Hematopoietic multipotent progenitor cell treated with erythropoietin and hydrocortisone succinate and interleukin-3 and kit ligand, for 17 days (in vitro differentiated cells): ENCODE measurements around the gene C1QTNF8.
"Not testable (repeated sequence)": the region's sequence is repeated elsewhere in the genome, so short reads cannot be mapped to it uniquely, and the experiment has no call there.

ENCODE experiments used
- DNase-seq: peaks from one replicate; pipeline ENCODE4 v3.0.0-alpha.2; 2015; ENCODE audit warnings: low spot score

C1QTNF8 gene

DNA sequence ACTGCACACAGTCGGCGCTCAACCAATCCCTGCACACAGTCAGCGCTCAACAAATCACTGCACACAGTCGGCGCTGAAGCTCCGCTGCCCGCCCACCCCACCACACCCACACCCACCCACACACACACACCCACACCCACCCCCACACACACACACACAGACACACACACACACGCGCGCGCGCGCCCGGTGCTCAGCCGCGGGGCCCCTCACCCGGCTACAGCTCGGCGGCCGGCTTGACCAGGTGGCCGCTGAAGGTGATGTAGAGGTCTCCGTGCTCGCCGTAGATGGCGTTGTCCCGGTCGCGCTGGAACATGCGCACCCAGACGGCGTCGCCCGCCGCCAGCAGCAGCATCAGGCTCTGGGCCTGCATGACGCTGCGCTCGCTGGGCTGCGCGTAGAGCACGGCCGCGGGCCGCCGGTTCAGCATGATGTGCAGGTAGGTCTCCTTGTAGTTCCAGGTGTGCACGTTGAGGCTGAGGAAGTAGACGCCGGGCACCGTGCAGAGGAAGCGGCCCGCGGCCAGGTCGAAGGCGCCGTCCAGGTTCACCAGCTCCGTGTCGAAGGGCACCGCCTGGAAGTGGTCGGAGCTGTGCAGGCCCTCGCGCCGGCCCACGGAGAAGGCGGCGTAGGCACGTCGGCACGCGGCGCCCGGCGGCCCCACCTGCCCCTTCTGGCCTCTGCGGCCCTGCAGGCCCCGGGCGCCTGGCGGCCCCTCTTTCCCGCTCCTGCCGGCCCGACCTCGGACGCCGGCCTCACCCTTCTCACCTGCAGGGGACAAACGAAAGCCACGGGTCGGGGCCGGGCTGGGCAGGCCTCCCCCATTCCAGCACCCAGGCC is 2.5 kb downstream of the C1QTNF8 start:
- no peak for DNase-seq

- not testable (repeated sequence) for DNase-seq
Observed at GRCh38 chr16:1092685-1093283, 3.3 kb downstream of the C1QTNF8 start.

DNA sequence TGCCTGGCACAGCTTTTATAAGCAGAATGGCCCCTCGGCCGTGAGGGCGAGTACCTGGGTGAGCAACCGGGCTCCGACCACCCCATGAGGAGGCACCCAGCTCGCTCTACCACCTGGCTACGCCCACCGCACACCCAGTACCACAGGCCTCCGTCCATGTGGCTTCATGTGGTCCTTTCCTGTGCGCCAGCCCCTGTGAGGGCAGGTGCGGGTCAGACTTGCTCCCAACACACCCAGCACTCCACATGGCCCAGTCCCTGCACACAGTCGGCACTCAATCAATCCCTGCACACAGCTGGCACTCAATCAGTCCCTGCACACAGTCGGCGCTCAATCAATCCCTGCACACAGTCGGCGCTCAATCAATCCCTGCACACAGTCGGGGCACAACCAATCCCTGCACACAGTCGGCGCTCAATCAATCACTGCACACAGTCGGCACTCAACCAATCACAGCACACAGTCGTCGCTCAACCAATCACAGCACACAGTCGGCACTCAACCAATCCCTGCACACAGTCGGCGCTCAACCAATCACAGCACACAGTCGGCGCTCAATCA is 4.0 kb downstream of the C1QTNF8 start:
- DNase-seq = no peak

- no peak for DNase-seq
Observed at GRCh38 chr16:1090620-1091587, 5.1 kb downstream of the C1QTNF8 start.

- no peak for DNase-seq
Observed at GRCh38 chr16:1089822-1090619, 6.0 kb downstream of the C1QTNF8 start.

DNA sequence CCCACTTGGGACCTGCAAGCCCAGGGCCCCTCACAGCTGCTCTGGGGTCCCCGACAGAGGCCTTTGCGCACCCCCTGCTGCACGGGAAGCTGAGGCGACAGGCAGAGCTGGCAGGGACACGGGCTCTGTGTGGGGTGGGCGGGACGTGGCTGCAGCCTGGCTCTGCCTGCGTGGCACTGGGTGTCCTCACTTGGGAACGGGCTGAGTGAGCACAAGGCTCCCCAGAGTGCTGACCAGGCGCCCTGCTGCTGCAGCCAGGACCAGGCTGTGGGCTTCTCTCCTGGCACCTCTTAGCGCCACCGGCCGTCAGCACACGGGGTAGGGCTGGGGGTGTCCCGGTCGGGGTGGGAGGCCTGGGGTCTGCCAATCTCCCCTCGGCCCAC is 6.6 kb downstream of the C1QTNF8 start:
- no peak for DNase-seq

- no peak for DNase-seq
Observed at GRCh38 chr16:1088295-1089170, 7.5 kb downstream of the C1QTNF8 start.

GRCh38 chr16:1086443-1086842 is 9.6 kb downstream of the C1QTNF8 start:
- not testable (repeated sequence) for DNase-seq

DNA sequence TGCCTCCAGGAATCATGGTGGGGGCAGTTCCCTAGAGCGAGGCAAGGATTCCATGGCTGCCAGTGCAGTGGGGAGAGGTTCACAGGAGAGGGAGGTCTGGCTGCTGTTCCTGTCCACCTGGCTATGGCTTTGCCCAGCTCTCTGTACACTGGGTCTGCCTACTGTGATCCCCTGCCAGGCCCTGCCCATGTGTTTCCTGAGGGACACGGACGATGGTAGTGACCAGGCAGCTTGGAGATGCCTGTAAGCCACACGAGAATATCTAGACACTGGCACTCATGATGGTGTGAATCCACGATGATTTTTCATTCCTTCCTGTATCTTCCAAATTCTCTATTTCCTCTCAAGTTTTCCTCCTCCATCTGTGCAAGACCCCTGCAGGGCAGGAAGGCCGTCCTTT is 11.1 kb downstream of the C1QTNF8 start:
- no peak for DNase-seq

GRCh38 chr16:1082952-1083675 is 12.9 kb downstream of the C1QTNF8 start:
- DNase-seq = no peak

- DNase-seq = no peak
Observed at GRCh38 chr16:1082266-1082951, 13.6 kb downstream of the C1QTNF8 start.

GRCh38 chr16:1081734-1082265 is 14.2 kb downstream of the C1QTNF8 start:
- DNase-seq = no peak

- DNase-seq = no peak
Observed at GRCh38 chr16:1080801-1081733, 15.0 kb downstream of the C1QTNF8 start.

DNA sequence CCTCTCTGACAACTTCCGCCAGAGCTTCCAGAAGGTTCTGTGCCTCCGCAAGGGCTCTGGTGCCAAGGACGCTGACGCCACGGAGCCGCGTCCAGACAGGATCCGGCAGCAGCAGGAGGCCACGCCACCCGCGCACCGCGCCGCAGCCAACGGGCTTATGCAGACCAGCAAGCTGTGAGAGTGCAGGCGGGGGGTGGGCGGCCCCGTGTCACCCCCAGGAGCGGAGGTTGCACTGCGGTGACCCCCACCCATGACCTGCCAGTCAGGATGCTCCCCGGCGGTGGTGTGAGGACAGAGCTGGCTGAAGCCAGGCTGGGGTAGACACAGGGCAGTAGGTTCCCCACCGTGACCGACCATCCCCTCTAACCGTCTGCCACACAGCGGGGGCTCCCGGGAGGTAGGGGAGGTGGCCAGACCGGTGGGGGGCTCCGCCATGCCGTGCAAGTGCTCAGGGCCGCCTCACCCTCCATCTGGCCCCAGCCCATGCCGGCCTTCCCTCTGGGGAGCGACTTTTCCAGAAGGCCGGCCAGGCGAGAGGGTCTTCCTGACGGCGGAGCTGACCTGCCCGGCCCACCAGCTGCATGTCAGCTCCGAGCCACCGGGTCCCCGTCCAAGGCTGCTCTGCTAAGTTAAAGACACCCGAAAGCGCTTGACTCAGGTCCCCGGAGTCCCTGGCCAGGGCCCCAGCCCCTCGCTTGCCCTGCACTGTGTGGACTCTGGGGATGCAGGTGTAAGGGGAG is 16.1 kb downstream of the C1QTNF8 start:
- no peak for DNase-seq

GRCh38 chr16:1079341-1079740 is 16.7 kb downstream of the C1QTNF8 start:
- no peak for DNase-seq

DNA sequence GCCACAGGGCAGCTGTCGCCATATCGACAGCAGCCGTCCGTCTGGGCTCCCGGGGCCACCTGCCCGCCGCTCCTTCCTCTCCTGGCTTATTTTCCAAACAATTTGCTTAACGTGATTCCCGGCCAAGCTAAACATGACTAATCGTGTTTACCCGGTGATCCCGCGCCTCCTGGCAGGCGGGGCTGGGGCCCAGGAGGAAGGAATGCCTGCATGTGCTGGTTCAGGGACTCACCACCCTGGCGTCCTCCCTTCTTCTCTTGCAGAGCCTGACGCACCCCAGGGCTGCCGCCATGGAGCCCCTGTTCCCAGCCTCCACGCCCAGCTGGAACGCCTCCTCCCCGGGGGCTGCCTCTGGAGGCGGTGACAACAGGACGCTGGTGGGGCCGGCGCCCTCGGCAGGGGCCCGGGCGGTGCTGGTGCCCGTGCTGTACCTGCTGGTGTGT is 17.4 kb downstream of the C1QTNF8 start:
- DNase-seq = no peak
